Suprapubic skin (tissue), 4 donors: ENCODE measurements around the gene PDHX.

ENCODE experiments used
- CTCF ChIP-seq, 2 donors: fragments of 200-600 bp in 1 of 2; fragments of 450-650 bp in 1 of 2; sonication (generic) in 1 of 2; IDR thresholded peaks; one replicate each; pipeline ENCODE4 v1.5.1; 2016 to 2019; ENCODE audit warnings: antibody characterized with exemption in 2 of 2, mild to moderate bottlenecking in 1 of 2, moderate library complexity in 1 of 2
- EP300 ChIP-seq: sonication (generic); formaldehyde crosslinking; IDR thresholded peaks from one replicate; pipeline ENCODE4 v1.6.1; 2017; ENCODE audit warnings: antibody characterized with exemption
- POLR2A ChIP-seq, 2 donors: fragments of 450-650 bp; IDR thresholded peaks; one replicate each; pipeline ENCODE4 v1.6.1; 2017; ENCODE audit warnings: antibody characterized with exemption in 2 of 2, mild to moderate bottlenecking in 2 of 2, moderate library complexity in 2 of 2
- POLR2AphosphoS5 ChIP-seq, 3 donors: sonication (generic); formaldehyde crosslinking; IDR thresholded peaks; one replicate each; pipeline ENCODE4 v1.6.1; 2017; ENCODE audit warnings: antibody characterized with exemption in 3 of 3

- TF ChIP-seq POLR2AphosphoS5 (IDR thresholded peaks at IDR 0.05) (no peak), CTCF (IDR thresholded peaks at IDR 0.05) (no peak), EP300 (no peak), POLR2A (IDR thresholded peaks at IDR 0.05) (no peak)
Observed at GRCh38 chr11:35038211-35038928, 122.0 kb downstream of the PDHX start.
